ENCODE results near the gene KCNV2. TPM values are rescaled to one million over a fixed set of nuclear protein-coding genes. Genes with fewer than 3 reads are reported as not detected.

KCNV2 gene
- total and polyA plus RNA-seq, 2 donors: not detected

Other genes with a start within 250 kb of the KCNV2 start
- gene VLDLR, start 95.7 kb upstream of the KCNV2 start, total RNA-seq: 39.2 TPM
- gene VLDLR, start 95.7 kb upstream of the KCNV2 start, polyA plus RNA-seq: 20.4 TPM
- 69.0 TPM for gene PUM3, start 126.6 kb downstream of the KCNV2 start, total RNA-seq
- gene PUM3, start 126.6 kb downstream of the KCNV2 start, polyA plus RNA-seq: 15.4 TPM